SJSA1 (cell line): Measurements from ENCODE around the gene KPNA5. TPM values are rescaled to one million over a fixed set of nuclear protein-coding genes. Genes with fewer than 3 reads are reported as not detected.
"Not testable (repeated sequence)": the region's sequence is repeated elsewhere in the genome, so short reads cannot be mapped to it uniquely, and the experiment has no call there.

Experiments
- DNase-seq, 2 experiments: peaks; one replicate each; pipeline ENCODE4 v3.0.0-alpha.2; 2015 to 2020; ENCODE audit warnings: low spot score in 2 of 2, low read depth in 1 of 2
- H3K27ac ChIP-seq: fragments of 250-450 bp; sonication (Bioruptor Pico); 2 replicates; pipeline ENCODE4 v1.5.1; 2020; ENCODE audit warnings: mild to moderate bottlenecking, moderate library complexity
- H3K27me3 ChIP-seq: fragments of 250-450 bp; sonication (Bioruptor Pico); replicated peaks from 2 replicates; pipeline ENCODE4 v1.5.1; 2020; ENCODE audit warnings: mild to moderate bottlenecking, moderate library complexity
- H3K36me3 ChIP-seq: fragments of 250-450 bp; sonication (Bioruptor Pico); 2 replicates; pipeline ENCODE4 v1.5.1; 2020; ENCODE audit warnings: mild to moderate bottlenecking
- H3K4me1 ChIP-seq: fragments of 250-450 bp; sonication (Bioruptor Pico); replicated peaks from 2 replicates; pipeline ENCODE4 v1.6.1; 2021; ENCODE audit warnings: mild to moderate bottlenecking
- H3K4me3 ChIP-seq: fragments of 250-450 bp; sonication (Bioruptor Pico); 2 replicates; pipeline ENCODE4 v1.5.1; 2020; ENCODE audit warnings: mild to moderate bottlenecking
- H3K9me3 ChIP-seq: fragments of 250-450 bp; sonication (Bioruptor Pico); replicated peaks from 2 replicates; pipeline ENCODE4 v1.5.1; 2020; ENCODE audit warnings: mild to moderate bottlenecking
- total RNA-seq: library from RNA; depleted of rRNA; stranded (reverse); fragments of >200 nt; shearing (Covaris generic); gene quantifications from 2 replicates; pipeline ENCODE4 v1.2.3, GENCODE V29; 2014

Gene KPNA5
- total RNA-seq, 1 experiment from 2014 or later, result 7.3 TPM

DNA sequence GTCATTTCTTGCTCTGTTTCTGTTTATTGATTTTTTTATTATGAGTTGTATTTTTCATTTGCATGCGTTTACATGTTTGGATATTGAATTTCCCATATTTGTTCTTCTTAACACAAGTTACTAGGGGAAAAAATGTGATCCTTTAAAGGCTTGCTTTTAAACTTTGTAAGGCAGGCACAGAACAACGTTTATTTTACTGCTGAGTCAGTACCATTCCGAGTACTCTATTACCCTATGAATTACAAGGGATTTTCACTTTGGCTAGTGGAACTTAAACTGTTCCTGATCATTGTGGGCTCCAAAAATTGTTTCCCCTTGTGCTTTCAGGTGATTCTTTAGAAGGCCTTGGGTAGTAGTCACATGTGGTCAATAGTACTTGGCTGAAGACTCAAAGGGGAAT is 56.0 kb downstream of the KPNA5 start:
- no peaks in the 10 kb centered on the region for H3K4me1 ChIP-seq
- H3K27ac ChIP-seq, result no peak overlapping the region
- no peak overlapping the region for H3K4me3 ChIP-seq
- no peak for DNase-seq
- no peaks in the 10 kb centered on the region for H3K27me3 ChIP-seq
- 0 out of 2 replicates have a peak, but pooled peaks cover 5% of the 10 kb centered on the region for H3K36me3 ChIP-seq
- no peaks in the 10 kb centered on the region for H3K9me3 ChIP-seq

GRCh38 chr6:116740486-116740885 is 59.5 kb downstream of the KPNA5 start:
- H3K4me1 ChIP-seq, H3K9me3 ChIP-seq, DNase-seq, H3K4me3 ChIP-seq, H3K27ac ChIP-seq, H3K36me3 ChIP-seq, H3K27me3 ChIP-seq: not testable (repeated sequence)

DNA sequence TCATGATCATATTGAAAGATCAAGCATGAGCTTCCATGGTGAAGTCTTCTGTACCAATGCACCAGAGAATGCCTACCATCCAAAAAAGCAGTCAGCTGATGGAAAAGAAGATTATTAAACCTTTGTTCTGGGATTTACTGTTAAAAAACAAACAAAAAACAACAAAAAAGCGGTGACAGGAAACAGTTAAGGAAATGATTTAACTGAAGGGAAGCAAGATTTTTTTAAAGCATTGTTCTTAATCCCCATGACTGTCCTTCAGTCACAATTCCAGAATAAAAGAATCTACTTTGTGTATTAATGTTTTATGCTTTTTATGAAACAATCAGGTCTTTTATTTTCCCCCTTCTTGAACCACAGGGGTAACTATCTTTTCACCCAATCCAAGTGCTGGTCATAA is 60.6 kb downstream of the KPNA5 start:
- Histone ChIP-seq H3K27me3 (no peaks in the 10 kb centered on the region), H3K27ac (no peak overlapping the region), H3K4me1 (no peaks in the 10 kb centered on the region), H3K36me3 (no peaks in the 10 kb centered on the region), H3K4me3 (no peak overlapping the region), H3K9me3 (no peaks in the 10 kb centered on the region)
- DNase-seq, result no peak

DNA sequence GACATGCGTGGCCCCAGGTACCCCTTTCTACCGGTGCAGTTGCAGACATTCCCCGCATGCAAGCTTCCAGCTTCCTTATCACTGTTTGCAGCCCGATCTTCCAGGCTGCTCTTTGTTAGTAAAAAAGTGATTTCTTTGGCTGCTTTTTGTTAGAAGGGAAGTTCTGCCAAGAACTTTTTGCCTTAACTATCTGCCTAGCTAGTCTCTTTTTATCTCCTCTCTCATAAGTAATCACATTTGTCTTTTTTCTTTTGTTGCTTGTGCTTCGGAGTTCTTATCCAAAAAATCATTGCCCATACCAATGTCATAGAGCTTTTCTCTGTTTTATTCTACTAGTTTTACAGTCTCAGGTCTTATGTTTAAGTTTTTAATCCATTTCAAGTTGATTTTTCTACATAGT is 64.2 kb downstream of the KPNA5 start:
- Histone ChIP-seq H3K4me3 (no peak overlapping the region), H3K36me3 (no peaks in the 10 kb centered on the region), H3K9me3 (no peaks in the 10 kb centered on the region), H3K27me3 (0 out of 2 replicates have a peak, but pooled peaks cover 2% of the 10 kb centered on the region), H3K27ac (no peak overlapping the region), H3K4me1 (no peaks in the 10 kb centered on the region)
- DNase-seq, result no peak

DNA sequence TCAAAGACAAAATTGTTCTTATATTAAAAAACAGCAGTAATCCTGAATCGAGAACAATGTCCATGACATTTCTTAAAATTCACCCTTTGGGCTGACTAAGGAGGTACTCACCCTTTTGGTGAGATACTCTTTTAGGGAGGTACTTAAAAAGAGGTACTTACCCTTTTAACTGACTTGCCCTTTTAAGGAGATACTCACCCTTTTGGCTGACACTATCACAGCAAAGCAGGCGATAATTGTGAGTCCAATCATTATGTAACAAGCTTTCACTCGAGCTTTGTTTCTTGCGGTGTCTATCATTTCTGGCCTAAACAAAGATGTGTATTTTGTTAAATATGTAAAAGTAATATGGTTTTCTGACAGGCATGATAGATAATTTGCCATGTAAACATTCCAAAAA is 80.8 kb downstream of the KPNA5 start:
- Histone ChIP-seq H3K27ac (no peak overlapping the region), H3K4me3 (no peak overlapping the region), H3K36me3 (no peaks in the 10 kb centered on the region), H3K4me1 (peaks cover 10% of the 10 kb centered on the region), H3K27me3 (peaks cover 45% of the 10 kb centered on the region), H3K9me3 (no peaks in the 10 kb centered on the region)
- DNase-seq, result no peak

DNA sequence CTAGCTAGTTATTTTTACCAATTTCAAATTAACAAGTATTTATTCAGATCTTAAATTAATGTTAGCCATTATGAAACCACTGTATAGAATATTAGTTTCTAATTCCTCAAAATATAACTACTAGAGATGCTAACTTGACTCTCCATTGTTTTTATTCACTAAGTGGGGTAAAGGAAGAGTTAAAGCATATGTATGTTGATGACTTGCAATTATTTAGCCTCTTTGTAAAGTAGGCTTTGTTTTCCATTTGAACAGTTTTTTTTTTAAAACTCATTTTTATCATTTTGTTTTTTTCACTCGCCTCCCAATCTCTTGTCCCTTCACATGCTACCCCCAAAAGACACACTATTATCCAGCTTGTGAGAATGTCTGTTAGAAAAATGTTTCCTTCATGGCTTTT is 81.2 kb downstream of the KPNA5 start:
- Histone ChIP-seq H3K4me3 (no peak overlapping the region), H3K27me3 (peaks cover 50% of the 10 kb centered on the region), H3K9me3 (no peaks in the 10 kb centered on the region), H3K36me3 (no peaks in the 10 kb centered on the region), H3K27ac (no peak overlapping the region), H3K4me1 (peaks cover 10% of the 10 kb centered on the region)
- no peak for DNase-seq

DNA sequence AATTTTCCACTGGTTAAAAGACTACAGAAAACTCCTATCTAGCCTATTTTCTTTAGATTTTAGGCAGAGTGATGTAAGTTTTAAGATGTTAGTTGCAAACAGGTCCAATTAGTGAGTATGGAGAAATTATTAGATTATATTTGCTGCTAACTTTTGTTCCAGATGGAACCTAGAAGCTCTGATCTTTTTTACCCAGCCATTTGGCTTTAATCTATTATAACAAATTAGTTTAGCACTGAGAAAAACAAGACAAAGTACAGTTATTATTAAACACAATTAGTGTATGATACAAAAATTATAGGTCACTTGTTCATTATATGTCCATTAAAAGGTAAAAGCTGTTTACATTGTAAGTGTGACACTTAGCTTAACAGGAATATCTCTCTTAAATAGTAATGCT is 82.0 kb downstream of the KPNA5 start:
- Histone ChIP-seq H3K27ac (no peak overlapping the region), H3K4me1 (peaks cover 10% of the 10 kb centered on the region), H3K36me3 (no peaks in the 10 kb centered on the region), H3K4me3 (no peak overlapping the region), H3K27me3 (peaks cover 56% of the 10 kb centered on the region), H3K9me3 (no peaks in the 10 kb centered on the region)
- DNase-seq, result no peak

DNA sequence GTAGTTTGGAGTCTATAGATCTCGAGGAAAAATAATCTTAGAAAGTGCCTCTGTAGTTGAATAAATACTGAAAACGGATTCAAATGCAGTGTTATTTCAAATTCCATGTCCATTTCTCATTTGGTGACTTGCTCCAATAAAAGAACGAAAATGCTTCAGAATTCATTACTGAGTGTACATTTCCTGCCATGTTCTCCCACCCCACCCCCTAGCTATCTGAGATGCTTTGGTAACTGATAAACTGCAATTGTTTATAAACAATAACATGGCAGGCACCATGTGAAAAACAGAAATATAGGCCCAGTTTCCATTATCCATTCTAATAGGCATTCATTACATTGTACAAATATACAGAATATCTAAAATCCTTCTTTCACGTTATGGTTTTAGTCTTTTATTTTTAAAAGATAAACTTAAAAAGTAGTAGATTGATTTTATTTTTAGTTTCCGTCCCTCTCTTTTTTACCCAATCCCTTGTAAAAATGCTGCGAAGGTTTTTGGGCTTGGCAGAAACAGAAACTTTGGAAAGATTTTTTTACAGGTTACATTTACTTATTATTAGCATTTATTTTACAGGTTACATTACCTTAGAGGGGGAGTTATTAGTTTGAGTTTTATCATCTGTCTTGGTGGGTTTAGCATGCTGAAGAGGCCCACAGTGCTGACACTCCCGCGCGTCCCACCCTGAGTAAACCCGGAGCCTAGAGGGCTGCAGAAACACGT is 83.1 kb downstream of the KPNA5 start:
- H3K4me3 ChIP-seq, result no peak overlapping the region
- no peaks in the 10 kb centered on the region for H3K36me3 ChIP-seq
- DNase-seq, result no peak
- H3K9me3 ChIP-seq, result no peaks in the 10 kb centered on the region
- H3K4me1 ChIP-seq, result peaks cover 10% of the 10 kb centered on the region
- H3K27me3 ChIP-seq, result peaks cover 56% of the 10 kb centered on the region
- no peak overlapping the region for H3K27ac ChIP-seq

DNA sequence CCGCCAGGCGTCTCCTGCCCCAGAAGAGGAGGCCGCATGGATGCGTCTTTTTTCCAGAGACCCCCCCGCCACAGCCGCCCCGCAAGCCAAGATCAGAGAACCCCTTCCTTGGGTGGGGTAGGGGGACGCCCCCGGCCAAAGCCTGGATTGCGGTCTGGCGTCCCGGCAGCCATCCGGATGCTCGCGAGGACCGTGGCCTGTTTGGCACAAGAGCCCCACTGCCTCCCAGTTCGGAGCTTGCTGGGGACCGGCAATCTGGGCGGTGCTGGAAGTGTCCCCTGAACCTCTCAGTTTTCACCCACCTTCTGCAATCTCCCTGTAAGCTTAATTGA is 83.6 kb downstream of the KPNA5 start:
- Histone ChIP-seq H3K27me3 (peaks cover 56% of the 10 kb centered on the region), H3K36me3 (no peaks in the 10 kb centered on the region), H3K4me1 (peaks cover 10% of the 10 kb centered on the region), H3K27ac (no peak overlapping the region), H3K9me3 (no peaks in the 10 kb centered on the region), H3K4me3 (no peak overlapping the region)
- DNase-seq, result no peak

GRCh38 chr6:116764961-116765841 is 84.2 kb downstream of the KPNA5 start, which contains the start of gene FAM162B:
Gene FAM162B (minus strand): TSS chr6:116765719. CDS start chr6:116765576, 143 bp downstream.
- Histone ChIP-seq H3K4me3 (peak within 1 kb of the TSS; percentile 15; the same call in 1 of the 2 replicates), H3K27me3 (peaks cover 50% of the 10 kb centered on the region), H3K4me1 (peaks cover 10% of the 10 kb centered on the region), H3K9me3 (no peaks in the 10 kb centered on the region), H3K27ac (no peak within 1 kb of the TSS), H3K36me3 (no peaks in the 10 kb centered on the region)
- peak in 1 of 2 experiments; percentile 6 for DNase-seq

DNA sequence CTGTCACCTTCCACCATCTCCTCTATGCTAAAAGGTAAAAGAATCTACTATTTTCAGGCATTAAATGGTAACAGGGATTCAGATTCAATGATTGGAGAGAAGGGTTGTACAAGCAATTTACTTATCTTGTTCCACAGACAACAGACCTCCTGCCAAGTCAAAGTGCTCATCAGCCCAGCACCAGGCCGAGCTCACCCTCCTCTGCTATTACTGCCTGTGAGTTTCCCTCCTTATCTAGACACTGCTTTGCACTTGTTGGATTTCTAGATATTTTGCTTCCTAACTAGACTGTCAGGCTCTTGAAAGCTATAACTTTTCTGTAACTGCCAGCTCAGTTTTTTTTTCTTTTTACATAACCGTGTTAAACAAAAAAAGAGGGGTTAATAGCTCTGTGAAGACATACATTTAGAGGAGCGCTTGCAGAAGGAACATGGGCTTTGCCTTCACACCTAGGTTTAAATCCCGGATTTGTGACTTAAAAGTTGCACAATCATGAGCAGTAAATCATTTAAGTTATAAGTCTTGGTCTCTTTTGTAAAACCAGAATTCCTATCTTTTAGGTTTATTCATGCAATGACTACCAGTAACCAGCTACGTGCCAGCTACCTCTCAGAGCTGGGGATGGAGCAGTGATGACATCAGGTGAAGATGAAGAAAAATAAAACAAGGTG is 85.6 kb downstream of the KPNA5 start:
- H3K4me3 ChIP-seq, result no peak overlapping the region
- H3K4me1 ChIP-seq, result peaks cover 10% of the 10 kb centered on the region
- H3K27me3 ChIP-seq, result peaks cover 53% of the 10 kb centered on the region
- H3K27ac ChIP-seq, result no peak overlapping the region
- no peak for DNase-seq
- H3K9me3 ChIP-seq, result no peaks in the 10 kb centered on the region
- H3K36me3 ChIP-seq, result no peaks in the 10 kb centered on the region

DNA sequence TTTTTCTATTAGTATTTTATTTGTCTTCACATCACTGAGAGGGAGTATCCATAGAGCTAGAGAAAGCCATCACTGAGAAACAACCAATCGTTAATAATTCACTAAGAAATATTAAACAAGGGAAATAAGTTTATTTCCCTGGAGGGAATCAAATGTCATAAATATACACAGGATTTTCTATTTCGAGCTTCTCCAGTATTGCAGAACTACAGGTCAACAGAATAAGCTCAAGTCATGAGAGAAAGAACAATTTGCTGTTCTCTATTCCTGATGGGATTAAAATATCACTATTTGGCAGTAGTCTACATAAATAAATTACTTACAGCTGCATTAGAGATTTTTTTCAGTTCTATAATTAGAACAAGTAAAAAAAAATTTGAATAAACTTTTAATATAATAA is 86.7 kb downstream of the KPNA5 start:
- H3K27ac ChIP-seq, result no peak overlapping the region
- H3K4me3 ChIP-seq, result no peak overlapping the region
- H3K4me1 ChIP-seq, result peaks cover 10% of the 10 kb centered on the region
- H3K36me3 ChIP-seq, result no peaks in the 10 kb centered on the region
- peaks cover 45% of the 10 kb centered on the region for H3K27me3 ChIP-seq
- no peaks in the 10 kb centered on the region for H3K9me3 ChIP-seq
- DNase-seq, result no peak

- no peak for DNase-seq
- no peak overlapping the region for H3K4me3 ChIP-seq
- no peak overlapping the region for H3K27ac ChIP-seq
- H3K9me3 ChIP-seq, result no peaks in the 10 kb centered on the region
- no peaks in the 10 kb centered on the region for H3K4me1 ChIP-seq
- no peaks in the 10 kb centered on the region for H3K36me3 ChIP-seq
- H3K27me3 ChIP-seq, result peaks cover 9% of the 10 kb centered on the region
Measured at GRCh38 chr6:116772450-116772849, 91.4 kb downstream of the KPNA5 start.

GRCh38 chr6:116773886-116774285 is 92.9 kb downstream of the KPNA5 start:
- Histone ChIP-seq H3K36me3 (no peaks in the 10 kb centered on the region), H3K4me3 (no peak overlapping the region), H3K27me3 (0 out of 2 replicates have a peak, but pooled peaks cover 5% of the 10 kb centered on the region), H3K27ac (no peak overlapping the region), H3K9me3 (no peaks in the 10 kb centered on the region), H3K4me1 (no peaks in the 10 kb centered on the region)
- DNase-seq, result no peak
